HepG2 (cell line): ENCODE measurements around the gene PCTP. TPM values are rescaled to one million over a fixed set of nuclear protein-coding genes. Genes with fewer than 3 reads are reported as not detected.

Experiments
- AHR ChIP-seq: IDR thresholded peaks from 2 replicates; pipeline ENCODE4 v1.6.1; 2018; ENCODE audit warnings: missing genetic modification reagents, missing compliant biosample characterization
- BATF2 ChIP-seq: sonication (generic); formaldehyde crosslinking; IDR thresholded peaks from 2 replicates; pipeline ENCODE4 v1.8.0; 2022; ENCODE audit warnings: mild to moderate bottlenecking, missing genetic modification reagents, moderate library complexity
- CERS6 ChIP-seq: sonication (generic); formaldehyde crosslinking; IDR thresholded peaks from 2 replicates; pipeline ENCODE4 v1.5.0; 2020; ENCODE audit warnings: missing genetic modification reagents
- DNMT3B ChIP-seq: conservative IDR thresholded peaks from 2 replicates; pipeline ENCODE4 v1.6.1; 2016; ENCODE audit warnings: missing biosample characterization, control low read depth
- EZH2 ChIP-seq: conservative IDR thresholded peaks from 2 replicates; pipeline ENCODE4 v1.6.1; 2012; ENCODE audit warnings: mild to moderate bottlenecking, low read depth, low read length, moderate library complexity
- FOXK2 ChIP-seq: fragments of 450-650 bp; IDR thresholded peaks from 2 replicates; pipeline ENCODE4 v1.6.1; 2016
- GRHL1 ChIP-seq: sonication (generic); formaldehyde crosslinking; conservative IDR thresholded peaks from 2 replicates; pipeline ENCODE4 v1.8.0; 2022; ENCODE audit warnings: missing genetic modification reagents
- MIER3 ChIP-seq: IDR thresholded peaks from 2 replicates; pipeline ENCODE4 v1.6.1; 2016; ENCODE audit warnings: missing compliant biosample characterization, borderline replicate concordance
- NCOA5 ChIP-seq: sonication (generic); formaldehyde crosslinking; IDR thresholded peaks from 2 replicates; pipeline ENCODE4 v1.4.0; 2020; ENCODE audit warnings: missing genetic modification reagents
- NR1H2 ChIP-seq: sonication (generic); formaldehyde crosslinking; IDR thresholded peaks from 2 replicates; pipeline ENCODE4 v1.8.1; 2022; ENCODE audit warnings: low read depth, missing genetic modification reagents, borderline replicate concordance
- RORA ChIP-seq: sonication (generic); formaldehyde crosslinking; IDR thresholded peaks from 2 replicates; pipeline ENCODE4 v1.5.0; 2020; ENCODE audit warnings: mild to moderate bottlenecking, missing genetic modification reagents, moderate library complexity
- SAP130 ChIP-seq: IDR thresholded peaks from 2 replicates; pipeline ENCODE4 v1.6.1; 2016; ENCODE audit warnings: low read depth
- ZBTB2 ChIP-seq: sonication (generic); formaldehyde crosslinking; IDR thresholded peaks from 2 replicates; pipeline ENCODE4 v1.8.0; 2022; ENCODE audit warnings: low read depth, missing genetic modification reagents
- ZC3H13 ChIP-seq: sonication (generic); formaldehyde crosslinking; IDR thresholded peaks from 2 replicates; pipeline ENCODE4 v1.8.1; 2023; ENCODE audit warnings: mild to moderate bottlenecking, missing genetic modification reagents, moderate library complexity
- ZFP1 ChIP-seq: IDR thresholded peaks from 2 replicates; pipeline ENCODE4 v1.6.1; 2016
- ZKSCAN1 ChIP-seq: fragments of 150-350 bp; IDR thresholded peaks from 2 replicates; pipeline ENCODE4 v1.6.1; 2014; ENCODE audit warnings: low read length
- ZNF138 ChIP-seq: sonication (generic); formaldehyde crosslinking; IDR thresholded peaks from 2 replicates; pipeline ENCODE4 v1.5.0; 2020; ENCODE audit warnings: mild to moderate bottlenecking, low read depth, missing genetic modification reagents
- ZNF230 ChIP-seq: sonication (generic); formaldehyde crosslinking; IDR thresholded peaks from 2 replicates; pipeline ENCODE4 v1.4.0; 2020; ENCODE audit warnings: mild to moderate bottlenecking, missing genetic modification reagents
- ZNF484 ChIP-seq: sonication (generic); formaldehyde crosslinking; IDR thresholded peaks from 2 replicates; pipeline ENCODE4 v1.5.1; 2020; ENCODE audit warnings: mild to moderate bottlenecking, low read depth, missing genetic modification reagents, borderline replicate concordance
- ZNF619 ChIP-seq: sonication (generic); formaldehyde crosslinking; IDR thresholded peaks from 2 replicates; pipeline ENCODE4 v1.4.0; 2020; ENCODE audit warnings: mild to moderate bottlenecking, missing genetic modification reagents
- ZNF709 ChIP-seq: sonication (generic); formaldehyde crosslinking; IDR thresholded peaks from 2 replicates; pipeline ENCODE4 v1.5.0; 2020; ENCODE audit warnings: mild to moderate bottlenecking, missing genetic modification reagents
- ZNF75D ChIP-seq: sonication (generic); formaldehyde crosslinking; IDR thresholded peaks from 2 replicates; pipeline ENCODE4 v1.8.1; 2023; ENCODE audit warnings: missing genetic modification reagents, mild to moderate bottlenecking, borderline replicate concordance
- ZXDC ChIP-seq: sonication (generic); formaldehyde crosslinking; IDR thresholded peaks from 2 replicates; pipeline ENCODE4 v1.5.0; 2020; ENCODE audit warnings: mild to moderate bottlenecking, missing genetic modification reagents
- polyA plus RNA-seq, 8 experiments: library from polyadenylated mRNA; depleted of rRNA in 3 of 8; stranded (reverse) in 7 of 8; unstranded in 1 of 8; fragments of >200 nt; fragmentation: Illumina TruSeq in 4 of 8; extraction: Trizol in 4 of 8; gene quantifications; 2 replicates each; pipeline versions ENCODE4 v1.2.1 to v1.2.3, GENCODE V29; 2011 to 2016; ENCODE audit warnings: low read depth in 4 of 8, missing spikeins in 1 of 8, mixed read lengths in 1 of 8; ENCODE audit not compliant: insufficient read depth in 1 of 8
- total RNA-seq, 5 experiments: library from RNA; depleted of rRNA; stranded (reverse); fragments of >200 nt; fragmentation: Illumina TruSeq; extraction: Trizol; gene quantifications; 2 replicates each; pipeline ENCODE4 v1.2.3, GENCODE V29; 2016; ENCODE audit warnings: low read depth in 1 of 5

The PCTP gene
- total and polyA plus RNA-seq, 2 of the 13 experiments (the other 11 are each of a cell fraction or from before 2014, with no cell fraction given) = 37.1 to 50.7 TPM

GRCh38 chr17:55750750-55751657 lies at the start of gene PCTP (continued):
- TF ChIP-seq ZXDC (CRISPR knock-in tag) = peak; percentile 92
- no peak for TF ChIP-seq ZFP1
- TF ChIP-seq RORA (CRISPR knock-in tag) = no peak
- no peak for TF ChIP-seq NCOA5 (CRISPR knock-in tag)
- no peak for TF ChIP-seq ZBTB2
- no peak; the same call in 1 of the 2 replicates for TF ChIP-seq ZNF230 (CRISPR knock-in tag)
- TF ChIP-seq ZNF709 (CRISPR knock-in tag) = peak; percentile 84
- TF ChIP-seq AHR (CRISPR knock-in tag) = no peak
- no peak for TF ChIP-seq CERS6
- TF ChIP-seq ZNF619 (CRISPR knock-in tag) = peak; percentile 94; the same call in 1 of the 2 replicates
- TF ChIP-seq FOXK2 = no peak
- no peak for TF ChIP-seq ZKSCAN1
- TF ChIP-seq ZC3H13 (CRISPR knock-in tag) = no peak; the same call in 1 of the 2 replicates
- no peak for TF ChIP-seq ZNF484 (CRISPR knock-in tag)
- peak; percentile 49; the same call in 1 of the 2 replicates for TF ChIP-seq MIER3 (CRISPR knock-in tag)
- peak; percentile 60; the same call in 1 of the 2 replicates for TF ChIP-seq DNMT3B (CRISPR knock-in tag)
- no peak for TF ChIP-seq GRHL1 (CRISPR knock-in tag)
- TF ChIP-seq ZNF75D (CRISPR knock-in tag) = no peak
- no peak for TF ChIP-seq BATF2
- TF ChIP-seq ZNF138 (CRISPR knock-in tag) = no peak
- no peak for TF ChIP-seq EZH2
- TF ChIP-seq SAP130 = peak; percentile 85
- TF ChIP-seq NR1H2 (CRISPR knock-in tag) = no peak
